HL-60 (cell line): ENCODE results near the gene NDEL1.

Source experiments
- CTCF ChIP-seq: IDR thresholded peaks from one replicate; pipeline ENCODE4 v1.5.1; 2011; ENCODE audit warnings: low read length, control low read depth, inconsistent platforms; ENCODE audit not compliant: insufficient read depth
- GABPA ChIP-seq: IDR thresholded peaks from 2 replicates; pipeline ENCODE4 v1.6.1; 2012; ENCODE audit warnings: low read depth
- POLR2AphosphoS5 ChIP-seq: IDR thresholded peaks from 2 replicates; pipeline ENCODE4 v1.6.1; 2012; ENCODE audit warnings: low read depth
- SPI1 ChIP-seq: IDR thresholded peaks from 2 replicates; pipeline ENCODE4 v1.6.1; 2012; ENCODE audit warnings: low read depth, mild to moderate bottlenecking, borderline replicate concordance
- TF ChIP-seq, protein P1 (sequence below): IDR thresholded peaks from 2 replicates; pipeline ENCODE4 v1.6.1; 2012; ENCODE audit warnings: low read depth; ENCODE audit not compliant: insufficient replicate concordance

DNA sequence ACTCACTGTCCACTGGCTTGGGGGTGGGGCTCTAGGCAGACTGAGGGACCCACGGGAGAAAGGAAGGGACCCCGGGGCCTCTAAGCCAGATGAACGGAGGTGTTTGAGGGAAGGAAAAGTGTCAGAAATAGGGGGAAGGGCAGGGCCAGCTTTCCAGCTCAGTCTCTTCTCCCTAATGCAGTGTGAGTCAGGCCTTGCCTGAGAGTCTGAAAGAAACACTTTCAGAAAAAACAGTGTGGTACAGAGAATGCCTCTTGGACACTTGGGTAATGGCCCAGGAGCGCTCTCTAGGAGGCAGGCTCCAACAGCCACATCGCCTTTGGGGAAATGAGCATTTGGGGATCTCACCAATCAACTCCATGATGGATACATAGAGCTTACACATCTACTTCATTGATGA, 46.9 kb downstream of the NDEL1 start:
- no peak for TF ChIP-seq CTCF
- TF ChIP-seq GABPA, result no peak
- no peak for TF ChIP-seq POLR2AphosphoS5
- TF ChIP-seq, protein P1, sequence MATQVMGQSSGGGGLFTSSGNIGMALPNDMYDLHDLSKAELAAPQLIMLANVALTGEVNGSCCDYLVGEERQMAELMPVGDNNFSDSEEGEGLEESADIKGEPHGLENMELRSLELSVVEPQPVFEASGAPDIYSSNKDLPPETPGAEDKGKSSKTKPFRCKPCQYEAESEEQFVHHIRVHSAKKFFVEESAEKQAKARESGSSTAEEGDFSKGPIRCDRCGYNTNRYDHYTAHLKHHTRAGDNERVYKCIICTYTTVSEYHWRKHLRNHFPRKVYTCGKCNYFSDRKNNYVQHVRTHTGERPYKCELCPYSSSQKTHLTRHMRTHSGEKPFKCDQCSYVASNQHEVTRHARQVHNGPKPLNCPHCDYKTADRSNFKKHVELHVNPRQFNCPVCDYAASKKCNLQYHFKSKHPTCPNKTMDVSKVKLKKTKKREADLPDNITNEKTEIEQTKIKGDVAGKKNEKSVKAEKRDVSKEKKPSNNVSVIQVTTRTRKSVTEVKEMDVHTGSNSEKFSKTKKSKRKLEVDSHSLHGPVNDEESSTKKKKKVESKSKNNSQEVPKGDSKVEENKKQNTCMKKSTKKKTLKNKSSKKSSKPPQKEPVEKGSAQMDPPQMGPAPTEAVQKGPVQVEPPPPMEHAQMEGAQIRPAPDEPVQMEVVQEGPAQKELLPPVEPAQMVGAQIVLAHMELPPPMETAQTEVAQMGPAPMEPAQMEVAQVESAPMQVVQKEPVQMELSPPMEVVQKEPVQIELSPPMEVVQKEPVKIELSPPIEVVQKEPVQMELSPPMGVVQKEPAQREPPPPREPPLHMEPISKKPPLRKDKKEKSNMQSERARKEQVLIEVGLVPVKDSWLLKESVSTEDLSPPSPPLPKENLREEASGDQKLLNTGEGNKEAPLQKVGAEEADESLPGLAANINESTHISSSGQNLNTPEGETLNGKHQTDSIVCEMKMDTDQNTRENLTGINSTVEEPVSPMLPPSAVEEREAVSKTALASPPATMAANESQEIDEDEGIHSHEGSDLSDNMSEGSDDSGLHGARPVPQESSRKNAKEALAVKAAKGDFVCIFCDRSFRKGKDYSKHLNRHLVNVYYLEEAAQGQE, result no peak
- TF ChIP-seq SPI1, result no peak
